Right ventricle myocardium superior (tissue), 1 donor: ENCODE data around the gene FAM3C. TPM values are rescaled to one million over a fixed set of nuclear protein-coding genes. Genes with fewer than 3 reads are reported as not detected.
A peak's percentile ranks its signal among the peaks of the same experiment; 100 is the strongest.
"Not testable (repeated sequence)": the region's sequence is repeated elsewhere in the genome, so short reads cannot be mapped to it uniquely, and the experiment has no call there.

Experiments used
- ATAC-seq: fragments of 200-7000 bp; cut with Tn5 transposase; one replicate; pipeline ENCODE4 v1.9.1; 2020; ENCODE audit warnings: mild to moderate bottlenecking; ENCODE audit not compliant: poor library complexity
- DNase-seq: peaks from one replicate; pipeline ENCODE4 v3.0.0-alpha.2; 2020
- intact Hi-C: fragments of 100-400 bp; cut with DNase I; formaldehyde crosslinking; loops from one replicate; pipeline ENCODE4 v1.11.2; 2022
- total RNA-seq: library from RNA; stranded (reverse); fragmentation: NEBNext Ultra II Directional; extraction: Animal tissue kit (Norgen Biotek cat#: 25700); gene quantifications from one replicate; pipeline ENCODE4 v1.2.1, GENCODE V29; 2021
- donor health status: DM: no; HTN: yes; CAD: no; lungs with severe emphysema.

The FAM3C gene
- total RNA-seq, 1 donor from 2014 or later, result 36.5 TPM

DNA sequence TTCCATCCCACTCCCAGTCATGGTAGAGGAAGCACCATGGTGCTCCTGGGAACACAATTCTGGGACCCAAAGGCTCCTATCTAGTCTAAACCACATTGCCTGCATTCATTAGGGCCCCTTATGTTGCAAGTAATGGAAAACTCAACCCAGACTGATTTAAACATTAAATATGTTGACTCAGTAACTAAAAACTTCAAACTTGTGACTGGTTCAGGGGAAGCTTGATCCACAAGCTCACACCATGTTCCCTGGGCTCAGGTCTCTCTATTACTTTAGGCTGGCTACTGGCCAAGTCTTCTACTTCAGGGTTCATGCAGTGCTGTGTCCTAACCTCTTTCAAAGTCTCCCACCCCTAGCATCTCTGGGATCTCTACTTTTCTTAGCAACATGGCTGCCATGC, 54.2 kb downstream of the FAM3C start:
- DNase-seq (no peak), ATAC-seq (no peak)
- intact Hi-C loops, result no loop called here

- ATAC-seq, result no peak
- no peak for DNase-seq
- intact Hi-C loops, result no loop called here
Measured at GRCh38 chr7:121339082-121339481, 57.0 kb downstream of the FAM3C start.

DNA sequence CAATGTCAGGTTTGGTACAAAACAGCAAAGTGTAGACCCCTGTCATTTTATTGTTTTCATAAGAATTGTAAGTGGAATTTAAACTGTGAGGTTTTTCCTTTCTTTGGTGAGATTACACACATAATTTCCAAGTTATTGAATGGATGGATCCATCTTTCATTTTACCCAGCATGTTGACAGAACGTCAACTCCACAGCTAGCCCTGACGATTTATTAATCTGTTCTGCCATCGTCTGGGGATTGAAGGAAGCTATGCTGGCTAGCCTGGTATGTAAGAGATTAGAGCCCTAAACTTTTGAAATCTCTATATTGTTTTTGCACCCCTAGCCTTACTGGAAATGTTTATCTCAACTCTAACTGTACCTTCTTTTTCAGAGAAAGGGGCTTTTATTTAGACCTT, 58.7 kb downstream of the FAM3C start:
- intact Hi-C loops, result no loop called here
- no peak for ATAC-seq
- DNase-seq, result no peak

DNA sequence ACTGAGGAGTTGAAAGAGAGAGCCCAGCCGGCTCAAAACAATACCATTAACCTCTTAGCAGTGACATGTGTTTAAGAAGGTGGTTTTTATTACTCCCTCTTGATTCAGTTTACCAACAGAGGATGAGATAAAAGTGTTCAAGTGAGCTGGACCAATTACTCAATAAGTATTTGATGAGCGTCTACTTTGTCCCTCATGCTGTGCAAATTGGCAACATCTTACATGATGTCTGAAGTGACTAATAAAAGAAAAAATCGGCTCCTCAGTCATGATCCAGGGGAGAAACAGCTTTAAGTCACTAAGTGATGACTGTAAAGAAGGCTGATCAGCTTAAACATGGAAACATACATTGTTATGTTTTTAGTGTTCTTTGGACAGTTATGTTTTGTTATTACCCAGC, 59.5 kb downstream of the FAM3C start:
- no peak for DNase-seq

GRCh38 chr7:121334875-121335648, 61.0 kb downstream of the FAM3C start:
- intact Hi-C loops, result no loop called here
- ATAC-seq (no peak), DNase-seq (no peak)

More for the DNA sequence above, 59.5 kb downstream of the FAM3C start:
- intact Hi-C loops, result no loop called here
- no peak for ATAC-seq

DNA sequence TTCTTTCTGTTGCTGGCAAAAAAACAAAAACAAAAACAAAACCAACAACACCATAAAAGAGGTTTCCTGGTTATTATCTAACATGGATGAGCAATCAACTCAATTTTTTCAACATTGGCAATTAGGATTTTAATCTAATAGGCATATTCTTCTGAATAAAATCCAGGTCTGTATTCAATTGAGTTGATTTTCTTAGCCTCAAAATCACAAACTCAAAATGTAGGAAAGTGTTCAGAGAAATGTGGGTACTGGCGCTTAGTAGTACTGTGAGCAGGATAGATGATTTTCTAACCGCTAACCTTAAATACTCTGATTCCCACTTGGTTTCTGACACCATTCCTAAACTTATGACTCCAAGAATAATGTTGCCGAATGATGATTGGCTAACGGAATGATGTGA, 61.7 kb downstream of the FAM3C start:
- no peak for ATAC-seq

DNA sequence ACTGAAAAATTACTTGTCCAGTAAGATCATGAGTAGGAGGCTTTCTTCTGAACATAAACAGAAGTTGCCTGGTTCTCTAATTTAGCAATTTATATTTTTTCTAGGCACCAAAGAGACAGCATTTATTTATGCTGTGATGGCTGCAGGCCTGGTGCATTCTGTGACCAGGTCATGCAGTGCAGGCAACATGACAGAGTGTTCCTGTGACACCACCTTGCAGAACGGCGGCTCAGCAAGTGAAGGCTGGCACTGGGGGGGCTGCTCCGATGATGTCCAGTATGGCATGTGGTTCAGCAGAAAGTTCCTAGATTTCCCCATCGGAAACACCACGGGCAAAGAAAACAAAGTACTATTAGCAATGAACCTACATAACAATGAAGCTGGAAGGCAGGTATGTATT, 64.5 kb downstream of the FAM3C start:
- intact Hi-C loops, result no loop called here
- DNase-seq (no peak), ATAC-seq (no peak)

More for the DNA sequence above, 61.7 kb downstream of the FAM3C start:
- DNase-seq, result no peak
- intact Hi-C loops, result no loop called here

DNA sequence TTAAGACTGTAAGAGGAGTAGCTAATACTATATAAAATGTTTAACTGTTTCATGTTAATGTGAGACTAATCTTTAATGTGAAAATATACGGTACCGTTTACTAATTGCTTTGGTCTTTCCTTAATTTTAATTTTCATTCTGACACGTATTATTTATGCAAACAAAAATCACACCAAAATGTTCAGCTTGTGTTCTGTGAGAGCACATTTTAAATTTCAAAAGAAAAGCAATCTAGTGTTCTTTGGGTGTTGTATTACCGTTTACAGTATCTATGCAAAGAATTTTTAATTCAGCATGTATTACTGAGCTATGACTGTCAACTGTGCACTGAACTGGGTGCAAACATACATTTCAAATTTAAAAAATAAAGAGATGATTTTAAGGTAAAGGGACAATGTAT, 65.1 kb downstream of the FAM3C start:
- intact Hi-C loops, result no loop called here
- DNase-seq, result no peak
- ATAC-seq, result no peak

DNA sequence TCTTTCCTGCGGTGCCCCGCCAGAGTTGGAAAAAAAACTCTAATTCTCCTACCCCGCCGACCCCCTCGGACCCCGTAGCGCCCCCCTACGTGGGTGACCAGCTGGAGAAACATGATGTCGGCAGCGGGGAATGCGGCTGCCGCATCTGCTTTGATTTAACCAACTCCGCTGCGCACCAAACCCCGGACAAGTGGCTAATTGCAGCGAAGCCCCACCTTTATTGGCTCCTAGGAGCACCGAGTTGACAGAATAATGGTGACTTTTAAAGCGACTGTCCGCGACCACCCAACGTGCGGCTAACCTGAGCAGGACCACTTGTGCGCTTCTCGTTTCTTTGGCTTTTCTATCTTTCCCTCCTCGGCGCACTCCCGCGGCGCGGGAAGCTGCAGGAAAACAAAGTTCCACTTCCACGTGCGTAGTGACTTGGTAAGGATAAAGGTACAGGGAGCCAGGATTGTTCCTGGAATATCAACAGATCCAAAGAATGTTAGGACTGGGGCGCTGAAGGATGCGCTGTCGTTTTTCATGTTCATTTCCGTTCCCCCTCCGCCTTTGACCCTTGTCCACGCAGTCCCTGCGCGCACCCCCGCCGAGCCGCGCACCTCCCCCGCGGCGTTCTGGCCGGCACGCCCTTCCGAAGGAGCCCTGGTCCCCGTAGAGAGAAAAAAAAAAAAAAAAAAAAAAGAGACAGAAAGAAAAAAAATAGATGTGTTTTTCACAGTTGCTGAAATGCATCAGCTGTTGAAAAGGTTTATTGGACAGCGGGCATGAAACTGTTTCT, 65.9 kb downstream of the FAM3C start:
- intact Hi-C loops, result no loop called here
- DNase-seq (no peak), ATAC-seq (no peak)

GRCh38 chr7:121329191-121330052, 66.7 kb downstream of the FAM3C start:
- ATAC-seq (peak; percentile 18), DNase-seq (no peak)
- intact Hi-C loops, result no loop called here

- DNase-seq (no peak), ATAC-seq (peak; percentile 48)
- intact Hi-C loops, result no loop called here
Measured at GRCh38 chr7:121328508-121329190, 67.5 kb downstream of the FAM3C start, which contains the start of gene WNT16. Gene WNT16, plus strand, starts transcription at chr7:121329000. Its CDS starts 293 bp downstream, at chr7:121329293.

- intact Hi-C loops, result no loop called here
Measured at GRCh38 chr7:121327671-121328070, 68.4 kb downstream of the FAM3C start.

GRCh38 chr7:121323515-121324302, 72.4 kb downstream of the FAM3C start:
- intact Hi-C loops, result no loop called here
- ATAC-seq (no peak), DNase-seq (no peak)

More at GRCh38 chr7:121327671-121328070, 68.4 kb downstream of the FAM3C start:
- ATAC-seq, result no peak
- no peak for DNase-seq

DNA sequence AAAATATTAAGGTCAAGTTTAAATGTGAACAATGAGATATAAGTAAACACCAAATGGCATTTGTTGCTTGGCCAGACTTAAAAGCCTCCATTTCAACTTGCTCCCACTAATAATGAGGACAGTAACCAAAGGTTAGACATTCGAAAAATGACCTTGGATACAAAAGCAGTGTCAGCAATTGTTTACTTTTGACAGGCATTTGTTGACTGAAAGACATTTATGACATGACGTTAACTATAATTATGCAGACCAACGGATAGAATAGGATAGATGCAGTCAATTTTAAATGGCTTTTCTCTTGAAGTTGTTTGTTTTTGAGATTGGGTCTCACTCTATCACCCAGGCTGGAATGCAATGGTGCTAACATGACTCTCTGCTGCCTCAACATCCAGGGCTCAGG, 73.6 kb downstream of the FAM3C start:
- ATAC-seq (no peak), DNase-seq (no peak)
- intact Hi-C loops, result no loop called here

- ATAC-seq, DNase-seq, intact Hi-C loops: not testable (repeated sequence)
Measured at GRCh38 chr7:121315170-121315569, 80.9 kb downstream of the FAM3C start.

- DNase-seq (no peak), ATAC-seq (no peak)
- intact Hi-C loops, result no loop called here
Measured at GRCh38 chr7:121313793-121314676, 82.1 kb downstream of the FAM3C start.
